HG02642 (cell line): Measurements from ENCODE around the gene VIPR2.

Experiments
- ATAC-seq: cut with Tn5 transposase; IDR thresholded peaks from one replicate; pipeline ENCODE4 v1.9.1; 2021; ENCODE audit warnings: mild to moderate bottlenecking; ENCODE audit not compliant: unreplicated experiment, poor library complexity

VIPR2 gene

DNA sequence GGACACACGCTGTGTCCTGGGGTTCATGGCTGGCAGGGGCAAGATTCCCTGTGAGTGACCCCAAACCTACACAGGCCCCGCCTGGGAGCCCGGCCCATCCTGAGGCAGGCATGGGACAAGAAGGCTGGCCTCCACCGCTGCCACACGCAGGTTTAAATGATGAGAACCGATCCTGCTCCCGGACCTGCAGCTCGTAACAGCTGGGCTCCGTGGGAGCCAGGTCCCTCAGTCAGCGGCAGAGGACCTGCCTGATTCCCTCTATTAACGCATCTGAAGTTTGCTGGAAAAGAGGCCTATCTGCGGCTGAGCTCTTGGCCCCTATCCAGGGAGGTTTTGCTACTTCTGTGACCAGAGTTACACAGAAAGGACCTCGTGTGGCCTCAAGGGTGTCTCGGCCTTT lies 112.3 kb downstream of the VIPR2 start:
- no peak for ATAC-seq

DNA sequence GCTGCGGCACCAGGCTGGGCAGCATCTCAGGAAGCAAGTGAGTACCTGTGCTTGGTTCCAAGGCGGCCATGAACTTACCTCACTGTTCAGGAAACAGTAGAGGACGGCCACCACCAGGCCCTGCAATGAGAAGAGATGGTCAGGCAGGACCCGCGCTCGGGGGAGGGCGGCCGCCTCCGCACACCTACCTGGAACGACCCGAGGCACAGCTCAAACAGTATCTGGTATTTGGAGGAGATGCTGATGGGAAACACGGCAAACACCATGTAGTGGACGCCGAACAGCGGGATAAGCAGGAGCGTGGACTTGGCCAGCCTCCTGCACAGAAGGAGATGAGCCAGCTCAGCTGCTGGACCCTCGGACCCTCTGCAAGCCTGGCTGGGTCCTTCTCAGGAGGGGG lies 112.9 kb downstream of the VIPR2 start:
- ATAC-seq = no peak

DNA sequence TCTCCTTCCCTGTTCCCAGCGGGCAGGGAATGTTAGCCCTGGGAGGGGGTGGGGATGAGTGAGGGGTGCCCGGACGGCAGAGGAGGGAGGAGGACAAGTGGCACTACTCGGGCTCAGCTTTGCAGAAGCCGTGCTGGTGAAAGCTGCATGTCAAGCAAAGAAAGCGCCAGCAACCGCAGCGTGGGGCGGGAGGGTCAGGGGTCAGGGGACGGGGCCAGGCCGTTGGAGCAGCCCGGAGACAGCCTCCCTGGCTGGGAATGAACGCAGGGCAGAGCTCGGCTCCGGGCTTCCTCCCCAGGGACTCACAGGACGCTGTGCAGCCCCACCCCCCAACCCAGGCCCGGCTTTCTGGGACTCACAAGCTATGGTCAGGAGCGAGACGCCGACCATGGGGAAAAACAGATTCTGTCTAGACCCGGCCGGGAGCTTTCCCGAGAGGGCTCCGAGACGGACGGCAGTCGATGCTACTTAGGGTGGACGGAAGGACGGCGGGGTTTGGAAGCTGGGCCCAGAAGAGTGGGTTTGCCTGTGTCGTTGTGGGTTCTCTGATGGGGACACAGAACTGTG lies 113.4 kb downstream of the VIPR2 start:
- ATAC-seq = no peak

DNA sequence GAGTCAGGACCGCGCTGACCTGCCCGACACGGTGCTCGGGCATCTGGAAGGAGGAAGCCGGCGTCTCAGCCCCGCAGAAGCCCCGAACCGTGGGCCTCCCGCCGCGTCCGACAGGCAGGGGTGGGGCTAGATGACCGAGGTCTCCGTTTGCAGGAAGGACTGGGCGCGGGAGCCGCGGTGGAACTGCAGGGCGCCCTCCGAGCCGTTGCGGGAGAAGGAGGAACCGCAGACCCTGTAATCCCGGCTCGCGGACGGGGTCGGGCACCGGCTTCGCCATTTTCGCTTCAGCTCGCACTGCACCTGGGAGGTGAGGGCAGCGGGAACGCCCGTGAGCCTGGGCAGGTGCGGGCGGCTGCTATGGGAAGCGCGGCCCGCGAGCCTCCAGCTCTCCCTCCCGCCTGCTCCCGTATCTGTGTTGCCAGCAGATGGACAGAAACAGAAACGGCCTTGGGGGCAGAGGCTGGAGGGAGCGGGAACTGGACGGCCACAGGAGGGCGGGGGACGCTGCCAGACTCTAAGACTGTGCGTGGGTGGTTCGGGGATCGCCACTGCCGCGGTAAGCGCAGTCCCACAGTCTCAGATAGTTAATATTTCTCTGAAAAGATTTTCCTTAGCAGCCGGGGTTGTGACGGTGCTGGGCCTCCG lies 114.1 kb downstream of the VIPR2 start:
- no peak for ATAC-seq

DNA sequence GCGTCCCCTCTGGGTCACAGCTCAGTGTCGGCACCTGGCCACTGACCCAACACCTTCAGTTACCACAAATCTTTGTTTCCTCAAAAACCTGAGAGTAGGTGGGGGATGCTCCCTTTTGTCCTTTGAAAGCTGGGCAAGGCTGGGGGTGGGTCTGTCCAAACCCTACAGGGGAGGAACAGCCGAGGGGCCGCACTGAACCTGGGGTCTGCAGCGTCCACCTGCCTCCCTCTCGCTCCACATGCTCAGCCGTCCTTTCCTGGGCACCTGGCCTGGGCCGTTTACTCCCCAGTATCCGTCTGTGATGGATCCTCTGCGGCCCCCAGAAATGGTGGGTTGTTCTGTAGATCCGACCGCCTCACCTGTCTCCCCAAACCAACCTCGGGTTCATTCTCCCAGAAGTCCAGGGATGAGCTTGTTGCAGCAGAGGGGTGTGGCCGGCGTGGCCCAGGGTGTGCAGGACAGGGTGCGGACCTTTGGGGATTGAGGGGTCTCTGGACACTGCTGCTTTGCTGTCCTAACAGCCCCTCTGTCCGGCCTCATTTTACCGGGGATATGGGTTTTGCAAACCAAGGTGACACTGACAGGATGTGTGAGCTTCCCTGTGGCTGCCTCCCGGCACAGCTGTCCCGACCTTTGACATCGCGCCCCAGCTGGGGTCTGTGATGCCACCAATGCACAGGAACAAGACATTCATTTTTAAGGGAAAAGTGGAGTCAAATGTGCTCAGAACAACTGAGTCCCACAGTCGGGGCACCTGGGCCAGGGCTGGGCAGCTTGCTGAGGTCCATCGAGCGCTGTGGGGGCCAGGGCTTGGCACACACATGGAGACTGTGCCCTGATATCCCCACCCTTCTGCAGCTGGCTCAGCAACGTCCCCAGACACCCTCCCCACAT lies 115.9 kb downstream of the VIPR2 start:
- no peak for ATAC-seq

DNA sequence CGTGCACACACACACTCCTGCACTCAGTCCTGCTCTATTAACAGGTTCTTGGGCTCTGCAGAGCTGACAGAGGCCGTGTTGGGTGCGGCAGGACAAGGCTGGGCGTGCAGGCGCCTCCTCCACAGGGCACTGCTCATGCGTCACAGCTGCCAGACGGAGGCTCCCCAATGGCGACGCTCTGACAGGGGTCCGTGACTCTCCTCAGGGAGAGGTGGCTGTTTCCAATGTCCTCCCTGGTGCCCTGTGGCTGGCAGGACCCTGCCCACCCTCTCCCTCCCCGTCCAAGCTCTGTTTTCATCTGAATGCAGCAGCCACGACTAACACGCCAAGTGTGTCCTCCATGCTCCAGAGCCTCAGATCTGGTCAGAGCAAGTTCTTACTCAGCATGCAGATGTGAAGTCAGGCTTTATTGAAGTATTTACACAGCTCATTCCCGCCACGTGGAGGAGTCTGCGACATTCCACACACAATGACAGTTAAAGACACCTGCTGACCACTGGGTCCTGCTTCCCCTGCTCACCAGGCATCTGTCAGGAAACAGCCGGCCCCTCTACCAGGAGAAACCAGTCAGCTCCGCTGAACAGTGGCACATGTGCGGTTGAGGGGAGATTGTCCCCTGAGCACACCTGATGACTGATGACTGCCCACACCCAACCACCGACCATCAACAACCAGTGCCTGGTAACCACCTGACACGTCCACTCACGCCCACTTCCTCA lies 116.7 kb downstream of the VIPR2 start:
- ATAC-seq = no peak

DNA sequence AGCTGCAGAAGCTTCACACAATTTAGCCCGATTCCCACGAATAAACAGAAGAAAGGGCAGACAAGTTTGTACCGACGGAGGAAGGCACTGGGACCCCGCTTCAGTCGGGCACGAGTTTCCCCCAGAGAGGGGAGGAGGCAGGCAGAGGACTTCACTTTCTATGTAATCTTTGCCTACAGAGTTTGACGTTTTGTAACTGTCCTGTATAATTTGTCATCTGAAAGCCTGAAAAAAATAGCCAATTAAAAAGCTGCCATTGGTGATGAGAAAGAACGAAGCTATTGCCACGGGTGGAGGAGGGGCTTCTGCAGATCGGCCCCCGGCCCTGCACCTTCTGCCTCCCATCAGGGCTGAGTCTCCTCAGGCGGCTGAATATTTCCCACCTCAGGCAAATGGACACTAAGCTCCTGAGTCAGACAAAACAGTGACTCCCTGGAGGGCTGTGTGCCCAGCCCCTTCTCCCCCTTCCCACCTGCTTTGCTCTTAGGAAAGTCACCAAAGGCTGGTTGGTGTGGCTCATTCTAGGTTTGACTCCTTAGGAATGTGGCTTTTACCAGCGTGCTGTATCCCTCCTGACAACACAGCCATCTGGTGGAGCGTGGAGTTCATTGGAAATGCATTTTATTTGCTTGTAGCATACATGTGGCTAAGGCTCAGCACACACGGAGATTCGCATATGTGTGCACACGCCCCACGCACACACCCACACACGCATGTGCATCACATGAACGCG lies 117.4 kb downstream of the VIPR2 start:
- no peak for ATAC-seq

DNA sequence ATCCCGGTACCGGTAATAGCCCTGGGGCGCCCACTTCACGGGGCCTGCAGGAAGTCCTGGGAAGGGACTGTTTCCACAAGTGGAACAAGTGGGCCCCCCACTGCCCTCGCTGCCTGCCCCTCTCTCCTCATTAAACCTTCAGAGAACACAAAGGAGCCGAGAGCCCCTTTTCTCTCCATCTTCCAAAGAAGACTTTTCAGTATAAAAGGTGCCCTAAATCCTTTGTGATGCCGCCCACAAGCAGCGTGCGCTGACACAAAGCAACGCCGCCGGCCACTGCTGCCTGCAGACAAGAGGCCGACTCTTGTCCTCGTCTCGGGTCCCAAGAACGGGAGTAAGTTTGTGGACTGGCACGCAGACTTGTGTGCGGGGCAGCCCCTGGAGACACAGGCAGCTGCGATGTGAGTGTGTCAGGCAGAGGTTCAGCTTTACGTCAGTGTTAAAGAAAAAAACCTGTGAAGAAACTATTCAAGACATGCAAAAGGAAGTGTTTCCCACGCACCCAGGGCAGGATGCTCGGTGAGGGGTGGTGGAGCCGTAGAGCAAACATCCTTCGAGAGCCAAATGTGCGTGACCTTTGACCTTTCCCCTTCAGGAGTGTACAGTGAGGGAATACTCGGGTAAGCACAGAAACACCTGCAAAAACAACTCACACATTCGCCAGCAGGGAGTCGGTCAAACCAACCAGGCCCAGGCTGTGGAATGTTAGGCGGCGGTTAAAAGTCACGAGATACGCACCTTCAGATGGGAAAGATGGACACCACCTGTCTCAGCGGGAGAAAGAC lies 118.2 kb downstream of the VIPR2 start:
- no peak for ATAC-seq

DNA sequence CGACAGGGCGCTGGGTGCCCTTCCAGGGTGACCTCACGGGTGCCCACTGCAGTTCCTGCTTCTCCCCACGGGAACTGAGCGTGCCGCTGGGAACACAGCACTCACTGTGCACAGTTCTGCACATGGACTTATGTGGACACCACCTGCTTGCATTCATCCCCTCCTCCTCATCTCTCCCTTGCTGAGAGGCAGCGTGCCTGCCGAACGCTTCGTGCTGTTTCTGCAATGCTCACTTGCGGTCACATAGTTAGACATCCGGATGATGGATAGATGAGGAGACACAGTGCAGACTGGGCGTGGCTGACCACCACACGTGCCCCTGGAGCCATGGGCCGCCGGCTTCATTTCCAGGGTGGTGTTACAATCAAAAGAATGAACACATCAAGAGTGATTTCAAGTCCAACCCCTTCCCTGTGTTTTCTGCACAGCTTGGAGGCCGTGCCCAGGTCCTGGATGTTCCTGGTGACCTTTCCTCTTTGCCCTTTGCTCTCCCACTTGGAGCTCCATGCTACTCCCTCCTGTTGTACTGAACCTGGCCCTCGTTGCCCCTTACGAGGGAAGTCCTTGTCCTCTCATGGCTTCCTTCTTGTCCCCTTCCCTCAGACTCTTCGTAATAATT lies 119.4 kb downstream of the VIPR2 start:
- no peak for ATAC-seq

DNA sequence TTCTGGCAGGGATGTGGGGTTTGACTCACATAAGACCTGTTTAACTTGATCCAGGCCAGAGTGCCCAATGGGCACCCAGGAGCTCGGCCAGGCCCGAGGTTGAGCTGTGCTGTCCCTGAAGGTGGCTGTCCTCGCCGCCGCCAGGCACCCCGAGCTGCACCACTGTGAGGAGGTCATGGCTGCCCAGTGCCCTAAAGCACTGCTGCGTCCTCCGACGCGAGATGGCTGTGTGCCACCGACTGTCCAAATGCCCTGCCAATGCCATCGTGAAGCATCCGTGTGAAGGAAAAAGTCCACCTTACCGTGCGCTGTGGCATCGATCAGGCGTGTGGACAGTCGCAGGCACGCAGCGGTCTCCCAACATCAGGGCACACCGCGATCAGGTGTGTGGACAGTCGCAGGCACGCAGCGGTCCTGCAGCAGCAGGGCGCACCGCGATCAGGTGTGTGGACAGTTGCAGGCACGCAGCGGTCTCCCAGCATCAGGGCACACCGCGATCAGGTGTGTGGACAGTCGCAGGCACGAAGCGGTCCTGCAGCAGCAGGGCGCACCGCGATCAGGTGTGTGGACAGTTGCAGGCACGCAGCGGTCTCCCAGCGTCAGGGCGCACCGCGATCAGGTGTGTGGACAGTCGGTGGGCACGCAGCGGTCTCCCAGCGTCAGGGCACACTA lies 120.3 kb downstream of the VIPR2 start:
- ATAC-seq = no peak

DNA sequence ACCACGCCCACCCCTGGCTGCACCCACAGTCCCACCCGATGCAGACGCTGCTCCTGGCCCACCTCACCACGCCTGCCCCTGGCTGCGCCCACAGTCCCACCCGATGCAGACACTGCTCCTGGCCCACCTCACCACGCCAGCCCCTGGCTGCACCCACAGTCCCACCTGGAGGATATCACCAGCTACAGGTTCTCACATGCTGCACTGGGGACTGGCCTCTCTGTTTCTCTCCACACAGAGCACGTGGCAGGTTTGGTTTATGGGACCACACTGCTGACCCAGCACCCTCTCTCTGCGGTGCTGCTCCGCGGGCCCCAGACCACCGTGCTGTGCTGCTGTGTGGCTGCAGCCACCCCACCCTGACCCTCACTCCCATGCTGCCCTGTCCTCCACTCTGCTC lies 120.9 kb downstream of the VIPR2 start:
- no peak for ATAC-seq

DNA sequence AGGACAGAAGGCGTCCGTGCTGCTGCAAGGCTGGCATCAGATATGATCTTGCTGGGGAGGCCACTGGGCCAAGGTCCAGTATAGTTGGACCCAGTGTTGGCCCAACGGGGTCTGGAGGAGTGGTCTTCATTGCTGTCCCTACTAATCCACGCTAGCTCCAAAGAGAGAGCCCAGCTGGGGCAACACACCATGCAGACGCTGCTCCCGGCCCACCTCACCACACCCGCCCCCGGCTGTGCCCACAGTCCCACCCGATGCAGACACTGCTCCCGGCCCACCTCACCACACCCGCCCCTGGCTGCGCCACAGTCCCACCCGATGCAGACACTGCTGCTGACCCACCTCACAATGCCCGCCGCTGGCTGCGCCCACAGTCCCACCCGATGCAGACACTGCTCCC lies 121.5 kb downstream of the VIPR2 start:
- no peak for ATAC-seq

DNA sequence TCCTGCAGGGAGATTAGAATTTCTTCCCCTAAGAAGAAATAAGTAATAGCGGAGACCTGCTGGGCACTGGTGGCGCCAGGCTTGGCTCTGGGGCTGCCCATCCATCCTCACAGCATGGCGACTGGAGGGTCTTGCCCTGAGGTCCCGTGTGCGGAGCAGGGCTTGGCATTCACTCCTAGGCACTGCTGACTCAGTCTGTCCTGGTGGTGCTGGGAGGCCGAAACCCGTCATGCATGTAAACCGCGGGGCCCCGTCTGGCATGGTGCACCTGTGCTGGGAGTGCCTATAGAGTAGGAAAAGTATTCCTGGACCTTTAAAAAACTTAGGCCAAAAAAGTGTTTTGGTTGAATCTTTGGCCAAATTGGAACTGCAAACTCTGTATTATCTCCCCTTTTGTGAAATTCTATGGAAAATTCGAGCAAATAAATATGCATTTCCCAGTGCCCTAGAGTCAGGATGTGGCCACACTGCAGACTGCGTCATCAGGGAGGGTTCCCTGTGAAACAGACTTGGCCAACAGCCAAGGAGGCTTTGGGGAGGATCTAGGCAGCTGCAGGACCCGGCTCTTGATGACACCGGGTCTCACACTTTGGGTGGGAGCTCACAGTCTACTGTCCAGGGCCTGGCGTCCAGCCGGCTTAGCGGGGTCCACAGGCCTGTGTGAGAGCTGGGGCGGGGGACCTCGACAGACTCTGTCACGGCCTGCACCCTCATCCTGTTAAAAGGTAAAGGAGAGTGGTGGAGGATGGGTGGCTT lies 122.3 kb downstream of the VIPR2 start:
- no peak for ATAC-seq

DNA sequence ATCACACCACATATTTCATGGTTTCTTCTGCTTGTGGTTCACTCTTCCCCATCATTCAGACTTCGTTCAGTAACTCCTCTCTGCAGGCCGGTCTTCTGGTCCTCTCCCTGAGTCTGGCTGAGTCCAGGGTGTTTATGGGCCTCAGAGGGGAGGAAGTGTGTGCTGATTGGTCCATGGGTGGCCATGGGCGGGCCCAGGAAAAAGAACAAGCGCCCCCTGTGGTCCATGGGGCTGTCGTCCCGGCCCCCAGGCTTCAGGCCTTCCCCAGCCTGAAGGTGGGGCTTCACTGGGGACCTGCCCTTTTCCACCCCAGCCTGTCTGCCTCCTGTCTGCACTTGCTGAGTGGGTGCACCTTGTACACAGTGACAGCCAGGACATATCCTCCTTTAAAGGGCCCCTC lies 123.7 kb downstream of the VIPR2 start:
- no peak for ATAC-seq

DNA sequence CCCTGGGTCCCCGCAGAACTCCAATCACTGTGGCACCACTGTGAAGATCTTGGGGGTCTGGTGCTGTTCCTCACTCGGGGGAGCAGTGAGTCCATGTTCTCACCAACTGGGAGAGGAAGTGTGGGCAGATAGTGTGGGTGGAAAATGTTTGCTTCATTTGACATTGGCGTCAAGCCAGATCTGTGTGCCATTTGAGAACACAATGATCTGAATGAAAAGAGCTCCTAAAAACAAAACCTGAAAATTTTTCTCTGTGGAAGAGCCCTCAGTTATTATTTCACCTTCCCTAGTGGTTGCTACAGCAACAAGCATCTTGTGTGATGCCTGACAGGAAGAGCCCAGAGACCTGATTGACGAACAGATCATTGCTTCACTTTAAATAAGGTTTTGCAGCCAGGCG lies 125.6 kb downstream of the VIPR2 start:
- no peak for ATAC-seq

DNA sequence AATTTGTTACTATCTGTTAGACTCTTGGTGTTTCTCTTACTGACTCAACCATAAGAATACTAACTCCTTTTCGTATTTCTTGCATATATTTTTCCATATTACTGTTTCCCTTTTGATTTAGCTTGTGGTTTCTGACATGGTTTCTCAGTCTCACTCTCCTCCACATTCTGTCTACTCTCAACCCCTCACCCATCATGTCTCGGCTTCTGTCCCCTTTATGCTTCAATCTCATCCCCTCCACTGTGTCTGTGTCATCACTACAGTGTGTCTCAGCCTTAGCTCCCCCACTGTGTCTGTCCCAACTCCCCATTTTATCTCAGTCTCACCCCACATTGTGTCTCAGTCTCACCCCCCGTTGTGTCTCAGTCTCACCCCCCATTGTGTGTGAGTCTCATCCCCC lies 126.9 kb downstream of the VIPR2 start:
- no peak for ATAC-seq

DNA sequence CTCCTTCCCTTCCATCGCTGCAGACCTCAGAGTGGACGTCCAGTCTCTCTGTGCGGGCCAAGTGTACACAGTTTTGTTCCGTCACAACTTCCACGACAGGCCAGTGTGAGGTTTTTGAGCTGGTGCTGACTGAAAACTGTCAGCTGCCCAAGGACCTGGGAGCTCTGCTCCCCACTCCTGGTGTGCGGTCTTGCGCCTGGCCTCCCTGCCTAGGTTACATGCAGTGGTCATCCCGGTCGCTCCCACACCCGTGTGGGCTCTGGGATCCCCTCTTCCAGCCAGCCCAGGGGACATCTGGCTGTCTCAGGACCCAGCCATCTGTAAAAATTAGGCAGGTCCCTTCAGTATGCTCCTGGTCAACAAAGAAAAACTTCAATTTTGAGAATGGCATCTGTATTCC lies 127.5 kb downstream of the VIPR2 start:
- ATAC-seq = no peak

DNA sequence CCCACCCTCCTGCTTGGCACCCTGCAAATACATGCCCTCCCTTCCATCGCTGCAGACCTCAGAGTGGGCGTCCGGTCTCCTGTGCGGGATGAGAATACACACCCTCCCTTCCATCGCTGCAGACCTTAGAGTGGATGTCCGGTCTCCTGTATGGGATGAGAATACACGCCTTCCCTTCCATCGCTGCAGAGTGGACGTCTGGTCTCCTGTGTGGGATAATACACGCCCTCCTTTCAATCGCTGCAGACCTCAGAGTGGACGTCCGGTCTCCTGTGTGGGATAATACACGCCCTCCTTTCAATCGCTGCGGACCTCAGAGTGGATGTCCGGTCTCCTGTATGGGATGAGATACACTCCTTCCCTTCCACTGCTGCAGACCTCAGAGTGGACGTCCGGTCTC lies 128.1 kb downstream of the VIPR2 start:
- ATAC-seq = no peak
